Measurements from ENCODE around the gene PADI6. TPM values are rescaled to one million over a fixed set of nuclear protein-coding genes. Genes with fewer than 3 reads are reported as not detected.

Gene PADI6
- total RNA-seq, 1 donor from 2014 or later = not detected

DNA sequence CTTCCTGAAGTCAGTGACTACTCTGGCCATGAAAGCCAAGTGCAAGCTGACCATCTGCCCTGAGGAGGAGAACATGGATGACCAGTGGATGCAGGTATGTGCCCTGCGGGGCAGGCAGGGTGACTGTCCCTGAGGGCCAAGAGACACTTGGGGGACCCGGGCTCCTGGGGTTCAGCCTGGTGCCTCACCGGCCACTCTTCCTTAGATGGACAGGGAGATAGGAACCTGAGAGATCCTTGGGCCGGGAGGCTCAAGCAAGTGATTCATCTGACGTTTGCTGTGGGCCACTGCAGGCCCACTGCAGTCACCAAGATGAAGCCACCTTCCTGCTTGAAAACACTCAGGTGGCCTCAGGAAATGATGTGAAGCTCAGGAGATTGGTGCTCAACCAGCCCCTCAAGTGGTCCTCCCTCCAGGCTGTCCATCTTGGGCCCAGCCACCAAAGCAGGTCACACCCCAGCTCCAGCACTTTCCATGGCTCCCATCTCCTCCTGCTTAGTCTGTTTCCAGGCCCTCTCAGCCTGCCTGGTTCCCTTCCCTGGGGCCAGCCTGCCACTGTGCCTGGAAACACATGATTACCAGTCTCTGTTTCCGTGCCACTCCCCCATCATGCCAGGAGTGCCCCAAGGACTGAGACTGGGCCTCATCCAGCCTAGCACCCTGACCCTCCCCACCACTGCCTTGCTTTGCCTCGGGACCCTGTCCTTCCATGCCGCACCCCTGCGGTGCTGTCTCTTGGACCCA lies 25.8 kb upstream of the PADI6 start:
- Mint-ChIP-seq H3K4me3 (no peak overlapping the region), H3K27ac (ENCODE audit: unreplicated experiment) (no peak overlapping the region), H3K9me3 (peaks cover 8% of the 10 kb centered on the region), H3K27me3 (ENCODE audit: low read depth) (no peaks in the 10 kb centered on the region), H3K4me1 (no peaks in the 10 kb centered on the region), H3K36me3 (ENCODE audit: low read depth) (peaks cover 4% of the 10 kb centered on the region)
- DNase-seq (ENCODE audit: low read depth, low spot score) = no peak
- TF ChIP-seq, protein P1, sequence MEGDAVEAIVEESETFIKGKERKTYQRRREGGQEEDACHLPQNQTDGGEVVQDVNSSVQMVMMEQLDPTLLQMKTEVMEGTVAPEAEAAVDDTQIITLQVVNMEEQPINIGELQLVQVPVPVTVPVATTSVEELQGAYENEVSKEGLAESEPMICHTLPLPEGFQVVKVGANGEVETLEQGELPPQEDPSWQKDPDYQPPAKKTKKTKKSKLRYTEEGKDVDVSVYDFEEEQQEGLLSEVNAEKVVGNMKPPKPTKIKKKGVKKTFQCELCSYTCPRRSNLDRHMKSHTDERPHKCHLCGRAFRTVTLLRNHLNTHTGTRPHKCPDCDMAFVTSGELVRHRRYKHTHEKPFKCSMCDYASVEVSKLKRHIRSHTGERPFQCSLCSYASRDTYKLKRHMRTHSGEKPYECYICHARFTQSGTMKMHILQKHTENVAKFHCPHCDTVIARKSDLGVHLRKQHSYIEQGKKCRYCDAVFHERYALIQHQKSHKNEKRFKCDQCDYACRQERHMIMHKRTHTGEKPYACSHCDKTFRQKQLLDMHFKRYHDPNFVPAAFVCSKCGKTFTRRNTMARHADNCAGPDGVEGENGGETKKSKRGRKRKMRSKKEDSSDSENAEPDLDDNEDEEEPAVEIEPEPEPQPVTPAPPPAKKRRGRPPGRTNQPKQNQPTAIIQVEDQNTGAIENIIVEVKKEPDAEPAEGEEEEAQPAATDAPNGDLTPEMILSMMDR (conservative IDR thresholded peaks at IDR 0.05) = no peak

DNA sequence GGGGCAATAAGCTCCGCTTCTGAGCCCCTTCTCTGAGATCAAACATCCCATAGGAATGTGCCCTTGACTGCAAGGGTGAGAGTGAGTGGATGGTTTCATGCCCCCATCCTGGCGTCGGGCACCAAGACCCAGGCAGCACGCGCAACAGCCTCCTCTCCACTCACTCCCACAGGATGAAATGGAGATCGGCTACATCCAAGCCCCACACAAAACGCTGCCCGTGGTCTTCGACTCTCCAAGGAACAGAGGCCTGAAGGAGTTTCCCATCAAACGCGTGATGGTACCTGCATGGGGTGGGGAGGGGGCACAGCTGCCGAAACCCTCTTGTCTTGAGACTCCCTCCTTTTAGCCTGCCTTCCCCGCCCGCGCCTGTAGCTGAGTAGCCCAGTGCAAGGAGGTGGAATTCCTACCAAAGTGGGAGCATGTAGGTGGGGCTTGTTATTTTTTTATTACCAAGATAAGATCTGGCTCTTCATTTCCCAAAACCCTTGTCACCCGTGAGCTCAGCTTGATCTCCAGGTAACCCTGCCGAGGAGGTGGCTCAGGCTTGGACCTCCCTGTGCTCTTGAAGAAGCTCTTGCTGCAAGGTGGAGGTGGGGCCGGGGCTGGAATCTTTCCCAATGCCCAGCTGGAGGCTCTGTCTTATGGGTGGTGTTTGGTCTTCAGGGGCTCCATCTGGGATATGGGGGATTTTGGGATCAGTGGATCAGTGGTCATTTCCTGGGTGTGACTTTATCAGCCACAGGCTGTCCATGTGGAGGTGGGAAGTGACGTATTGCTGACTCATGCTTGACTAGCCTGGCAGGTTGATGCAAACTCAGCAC lies 24.0 kb upstream of the PADI6 start:
- Mint-ChIP-seq H3K27ac (ENCODE audit: unreplicated experiment) (no peak overlapping the region), H3K27me3 (ENCODE audit: low read depth) (peaks cover 12% of the 10 kb centered on the region), H3K9me3 (peaks cover 8% of the 10 kb centered on the region), H3K4me3 (no peak overlapping the region), H3K36me3 (ENCODE audit: low read depth) (peaks cover 4% of the 10 kb centered on the region), H3K4me1 (no peaks in the 10 kb centered on the region)
- DNase-seq (ENCODE audit: low read depth, low spot score) = no peak
- TF ChIP-seq, protein P1 (conservative IDR thresholded peaks at IDR 0.05) = no peak

DNA sequence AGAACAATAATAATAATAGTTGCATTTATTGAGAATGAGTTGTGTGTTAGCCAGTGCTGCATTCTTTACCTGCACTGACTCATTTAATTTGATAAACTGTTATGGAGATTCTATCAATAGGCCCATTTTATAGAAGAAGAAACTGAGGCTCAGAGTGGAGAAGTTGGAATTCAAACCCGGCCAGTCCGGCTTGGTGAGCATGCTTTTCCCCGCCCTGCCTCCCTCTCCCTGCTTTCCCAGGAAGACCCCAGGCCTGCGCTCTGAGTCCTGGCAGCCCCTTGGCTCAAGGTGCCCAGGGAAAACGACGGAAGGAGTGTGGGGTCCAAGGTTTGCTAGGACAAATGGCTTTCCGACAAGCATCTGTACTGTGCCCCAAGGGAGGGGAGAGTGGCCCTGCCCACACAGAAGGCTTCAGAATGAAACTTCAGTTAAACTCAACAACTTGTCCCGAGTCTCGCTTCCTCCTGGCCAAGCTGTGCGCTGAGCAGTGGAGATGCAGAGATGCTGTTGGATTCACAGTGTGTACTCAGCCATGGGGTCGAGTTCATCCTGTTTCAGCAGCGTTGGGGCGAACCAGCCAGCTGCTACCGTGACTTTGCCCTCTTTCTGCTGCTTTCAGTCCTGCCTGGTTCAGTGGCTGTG lies 23.3 kb upstream of the PADI6 start:
- no peak for DNase-seq (ENCODE audit: low read depth, low spot score)
- no peak overlapping the region for H3K4me3 Mint-ChIP-seq

DNA sequence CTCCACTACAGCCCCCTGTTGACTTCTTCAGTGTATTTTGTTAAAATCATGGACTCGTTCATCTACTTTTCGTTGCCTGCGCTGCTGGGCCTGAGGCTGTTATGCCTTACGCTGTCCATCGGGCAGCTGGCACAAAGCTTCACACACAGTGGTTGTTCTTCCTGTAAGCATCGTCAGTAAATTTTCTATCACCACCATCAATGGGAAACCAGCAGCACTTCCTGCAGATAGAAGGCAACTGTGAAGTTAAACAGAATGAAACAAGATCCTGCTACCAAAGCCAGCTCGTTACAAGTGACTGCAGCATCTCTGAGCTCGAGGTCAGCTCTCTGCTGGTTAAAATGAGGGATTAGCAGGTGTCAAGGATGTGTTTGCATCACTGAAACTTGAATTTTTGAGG lies 21.9 kb upstream of the PADI6 start:
- no peaks in the 10 kb centered on the region for H3K36me3 Mint-ChIP-seq (ENCODE audit: low read depth)
- H3K27ac Mint-ChIP-seq (ENCODE audit: unreplicated experiment) = no peak overlapping the region
- no peaks in the 10 kb centered on the region for H3K9me3 Mint-ChIP-seq
- no peaks in the 10 kb centered on the region for H3K4me1 Mint-ChIP-seq
- TF ChIP-seq, protein P1 (conservative IDR thresholded peaks at IDR 0.05) = no peak
- H3K4me3 Mint-ChIP-seq = no peak overlapping the region
- DNase-seq (ENCODE audit: low read depth, low spot score) = no peak
- peaks cover 13% of the 10 kb centered on the region for H3K27me3 Mint-ChIP-seq (ENCODE audit: low read depth)

More for the DNA sequence above, 23.3 kb upstream of the PADI6 start:
- TF ChIP-seq, protein P1 (conservative IDR thresholded peaks at IDR 0.05) = no peak
- Mint-ChIP-seq H3K27ac (ENCODE audit: unreplicated experiment) (no peak overlapping the region), H3K36me3 (ENCODE audit: low read depth) (peaks cover 4% of the 10 kb centered on the region), H3K4me1 (no peaks in the 10 kb centered on the region), H3K27me3 (ENCODE audit: low read depth) (peaks cover 13% of the 10 kb centered on the region), H3K9me3 (peaks cover 4% of the 10 kb centered on the region)

DNA sequence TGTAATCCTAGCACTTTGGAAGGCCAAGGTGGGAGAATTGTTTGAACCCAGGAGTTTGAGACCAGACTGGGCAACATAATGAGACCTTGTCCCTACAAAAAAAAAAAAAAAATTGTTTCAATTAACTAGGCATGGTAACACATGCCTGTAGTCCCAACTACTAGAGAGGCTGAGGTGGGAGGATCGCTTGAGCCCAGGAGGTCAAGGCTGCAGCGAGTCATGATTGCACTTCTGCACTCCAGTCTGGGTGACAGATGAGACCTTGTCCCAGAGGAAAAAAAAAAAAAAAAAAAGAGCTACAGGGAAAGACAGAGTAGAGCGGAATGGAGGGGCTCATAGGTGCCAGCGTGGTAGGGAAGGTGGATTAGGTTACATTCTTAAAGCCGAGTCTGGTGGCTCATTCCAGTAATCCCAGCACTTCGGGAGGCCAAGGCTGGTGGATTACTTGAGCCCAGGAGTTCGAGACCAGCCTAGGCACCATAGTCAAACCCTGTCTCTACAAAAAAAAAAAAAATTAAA lies 21.0 kb upstream of the PADI6 start:
- peaks cover 13% of the 10 kb centered on the region for H3K27me3 Mint-ChIP-seq (ENCODE audit: low read depth)
- no peak for DNase-seq (ENCODE audit: low read depth, low spot score)
- no peaks in the 10 kb centered on the region for H3K36me3 Mint-ChIP-seq (ENCODE audit: low read depth)
- no peak overlapping the region for H3K4me3 Mint-ChIP-seq
- no peaks in the 10 kb centered on the region for H3K9me3 Mint-ChIP-seq
- no peak overlapping the region for H3K27ac Mint-ChIP-seq (ENCODE audit: unreplicated experiment)
- no peaks in the 10 kb centered on the region for H3K4me1 Mint-ChIP-seq
- TF ChIP-seq, protein P1 (conservative IDR thresholded peaks at IDR 0.05) = no peak
